ENCODE measurements around the gene NUP93. TPM values are rescaled to one million over a fixed set of nuclear protein-coding genes. Genes with fewer than 3 reads are reported as not detected.

Gene NUP93
- total and polyA plus RNA-seq, 7 donors, result 13.8 to 35.8 (median 21.4) TPM

DNA sequence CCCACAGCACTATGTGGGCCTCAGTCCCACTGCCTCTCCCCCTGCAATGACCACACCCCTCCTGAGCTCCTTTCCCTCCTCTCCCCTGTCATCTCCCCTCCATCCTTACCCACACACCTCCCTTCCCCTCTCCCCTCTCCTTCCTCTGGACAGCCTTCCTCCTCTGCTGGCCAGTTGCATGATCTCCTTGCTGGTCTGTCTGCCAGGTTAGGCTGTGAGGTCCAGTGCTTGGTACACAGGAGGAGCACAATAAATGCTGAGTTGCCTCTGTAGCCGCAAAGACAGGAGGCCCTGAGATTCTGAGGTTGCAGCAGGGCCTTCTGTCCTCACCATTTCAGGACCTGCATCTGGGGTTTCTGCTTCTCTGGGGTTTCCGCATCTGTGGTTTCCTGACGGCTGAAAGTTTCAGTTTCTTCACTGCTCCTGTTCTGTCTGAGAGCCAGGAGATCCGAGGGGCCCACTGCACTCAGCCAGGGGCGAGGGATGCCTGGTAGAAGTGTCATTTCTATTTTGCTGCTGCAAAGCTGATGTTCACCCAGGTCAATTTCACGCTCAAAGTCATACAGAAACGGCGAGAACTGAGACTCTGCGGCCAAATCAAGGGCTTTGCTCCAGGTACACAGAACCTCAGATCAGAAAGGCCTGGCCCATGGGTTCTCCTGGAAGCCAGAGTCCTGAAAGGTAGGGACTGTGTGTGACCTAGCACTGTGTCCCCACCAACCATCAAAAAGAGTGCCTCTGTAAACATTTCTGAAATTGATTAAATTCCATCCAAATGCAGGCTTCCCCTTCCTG is 130.5 kb downstream of the NUP93 start:
- intact Hi-C loops (cut with DNase I), result no loop called here
- no peak overlapping the region for H3K4me3 ChIP-seq
- no peak overlapping the region for H3K27ac ChIP-seq
- DNase-seq, result no peak
- H3K9me3 ChIP-seq, result no peaks in the 10 kb centered on the region
- H3K36me3 ChIP-seq, result no peaks in the 10 kb centered on the region
- 52 to 81% methylated on average over 9 of the region's 9 CpGs for WGBS, 2 donors
- TF ChIP-seq EP300 (IDR thresholded peaks at IDR 0.05) (no peak), POLR2A (IDR thresholded peaks at IDR 0.05) (no peak), CTCF (IDR thresholded peaks at IDR 0.05) (no peak), POLR2AphosphoS5 (IDR thresholded peaks at IDR 0.05) (no peak)
- H3K4me1 ChIP-seq, result no peaks in the 10 kb centered on the region
- no peaks in the 10 kb centered on the region for H3K27me3 ChIP-seq

DNA sequence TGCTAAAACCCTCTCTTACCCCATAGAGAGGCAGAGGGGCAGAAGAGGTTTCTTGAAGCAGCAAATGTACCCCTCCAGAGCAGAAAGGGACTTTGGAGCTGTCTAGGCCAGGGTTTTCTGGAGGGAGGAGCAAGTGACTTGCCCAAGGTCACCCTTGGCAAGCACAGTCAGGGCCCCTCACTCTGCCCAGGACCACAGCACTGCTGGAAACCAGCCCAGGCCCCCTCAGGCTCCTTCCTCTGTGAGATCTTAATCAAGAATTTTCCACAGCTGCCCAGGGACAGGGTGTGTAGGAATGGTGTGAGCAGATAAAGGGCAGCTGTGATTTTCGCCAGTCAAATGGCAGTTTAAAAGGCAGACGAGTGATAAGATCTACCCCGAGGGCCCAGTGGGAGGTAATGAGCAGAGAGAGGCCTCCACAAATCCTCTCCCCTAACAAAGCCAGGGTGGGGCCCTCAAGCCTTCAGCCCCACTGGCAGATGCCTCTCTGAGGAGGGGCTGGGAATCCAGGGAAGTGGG is 131.2 kb downstream of the NUP93 start:
- Histone ChIP-seq H3K36me3 (no peaks in the 10 kb centered on the region), H3K27me3 (no peaks in the 10 kb centered on the region), H3K4me1 (no peaks in the 10 kb centered on the region), H3K4me3 (no peak overlapping the region), H3K27ac (no peak overlapping the region), H3K9me3 (no peaks in the 10 kb centered on the region)
- WGBS, 2 donors, result 50 to 57% methylated on average over 3 of the region's 3 CpGs
- DNase-seq, result no peak
- TF ChIP-seq EP300 (IDR thresholded peaks at IDR 0.05) (no peak), CTCF (IDR thresholded peaks at IDR 0.05) (no peak), POLR2A (IDR thresholded peaks at IDR 0.05) (no peak), POLR2AphosphoS5 (IDR thresholded peaks at IDR 0.05) (no peak)
- intact Hi-C loops (cut with DNase I), result no loop called here

DNA sequence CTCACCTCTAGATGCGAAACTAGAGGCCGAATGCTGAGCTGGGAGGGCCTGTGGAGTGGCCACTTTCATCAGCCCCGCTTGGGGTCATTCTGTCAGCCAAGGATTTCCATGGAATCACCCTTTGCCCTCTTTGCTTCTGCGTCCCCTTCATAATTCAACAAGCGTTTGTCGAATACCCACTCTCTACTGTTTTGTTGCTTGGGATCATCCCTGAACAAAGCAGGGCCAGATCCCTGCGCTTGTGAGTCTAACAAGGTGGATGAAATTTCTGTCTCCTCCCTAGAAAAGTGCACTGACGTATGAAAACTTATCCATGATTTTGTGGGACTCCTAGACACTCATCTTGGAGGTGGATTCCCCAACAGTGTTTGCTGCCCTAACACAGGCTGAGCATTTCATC is 131.8 kb downstream of the NUP93 start:
- no peaks in the 10 kb centered on the region for H3K36me3 ChIP-seq
- 95 to 97% methylated on average over 8 of the region's 8 CpGs for WGBS, 2 donors
- no peak overlapping the region for H3K27ac ChIP-seq
- no peaks in the 10 kb centered on the region for H3K9me3 ChIP-seq
- no peak for DNase-seq
- TF ChIP-seq POLR2A (IDR thresholded peaks at IDR 0.05) (no peak), POLR2AphosphoS5 (IDR thresholded peaks at IDR 0.05) (no peak), CTCF (IDR thresholded peaks at IDR 0.05) (no peak), EP300 (IDR thresholded peaks at IDR 0.05) (no peak)
- no peaks in the 10 kb centered on the region for H3K27me3 ChIP-seq
- intact Hi-C loops (cut with DNase I), result no loop called here
- no peak overlapping the region for H3K4me3 ChIP-seq
- no peaks in the 10 kb centered on the region for H3K4me1 ChIP-seq

GRCh38 chr16:56862776-56863175 is 132.8 kb downstream of the NUP93 start:
- intact Hi-C loops (cut with DNase I), result no loop called here
- no peak for DNase-seq
- Histone ChIP-seq H3K27me3 (no peaks in the 10 kb centered on the region), H3K9me3 (no peaks in the 10 kb centered on the region), H3K4me1 (peaks cover 0 to 9% (median 4%) of the 10 kb centered on the region in 4 donors), H3K4me3 (no peak overlapping the region), H3K27ac (no peak overlapping the region), H3K36me3 (no peaks in the 10 kb centered on the region)
- WGBS, 2 donors, result 78 to 85% methylated on average over 5 of the region's 5 CpGs
- TF ChIP-seq POLR2AphosphoS5 (IDR thresholded peaks at IDR 0.05) (no peak), CTCF (IDR thresholded peaks at IDR 0.05) (no peak), EP300 (IDR thresholded peaks at IDR 0.05) (no peak), POLR2A (IDR thresholded peaks at IDR 0.05) (no peak)
